GM12801 (cell line): ENCODE results near the gene LINC00237.

Source experiments
- TF ChIP-seq, protein P1 (sequence below): IDR thresholded peaks from one replicate; pipeline ENCODE4 v1.5.1; 2011; ENCODE audit warnings: control low read depth; ENCODE audit not compliant: insufficient read length; ENCODE audit errors: extremely low read depth

The LINC00237 gene

DNA sequence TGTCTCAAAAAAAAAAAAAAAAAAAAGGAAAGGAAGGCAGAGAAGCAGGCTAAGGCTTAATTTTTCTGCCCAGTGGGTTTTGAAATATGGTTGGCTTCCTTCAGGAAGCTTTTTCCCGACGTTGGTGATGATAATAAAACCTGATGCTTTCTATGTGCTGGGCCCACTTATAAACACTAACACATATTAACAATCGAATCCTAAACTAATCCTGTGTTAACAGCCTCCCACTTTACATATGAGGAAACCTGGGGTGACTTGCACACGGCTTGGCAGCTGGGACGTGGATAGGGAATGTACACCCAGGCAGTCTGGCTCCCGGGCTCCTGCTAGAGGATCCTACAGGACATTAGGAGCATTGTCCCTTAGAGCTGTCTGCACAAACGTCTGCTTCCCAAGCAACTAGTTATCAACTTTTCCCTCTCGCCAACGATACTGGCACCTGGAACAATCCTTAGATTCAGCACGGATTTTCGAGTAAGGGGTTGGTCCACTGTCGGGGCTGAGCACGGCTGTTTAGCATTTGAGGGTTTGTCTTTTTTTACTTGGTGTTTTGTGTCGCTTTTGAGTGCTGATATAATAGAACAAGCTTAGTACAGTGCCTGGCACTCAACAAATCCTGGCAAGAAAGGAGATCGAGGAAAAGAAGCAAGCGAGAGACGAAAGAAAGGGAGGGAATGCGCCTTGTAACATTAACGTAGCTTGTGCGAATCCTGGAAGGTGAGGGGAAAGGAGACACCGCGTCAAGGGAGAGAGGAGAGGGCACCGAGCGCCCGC lies 19.1 kb upstream of the LINC00237 start:
- TF ChIP-seq, protein P1, sequence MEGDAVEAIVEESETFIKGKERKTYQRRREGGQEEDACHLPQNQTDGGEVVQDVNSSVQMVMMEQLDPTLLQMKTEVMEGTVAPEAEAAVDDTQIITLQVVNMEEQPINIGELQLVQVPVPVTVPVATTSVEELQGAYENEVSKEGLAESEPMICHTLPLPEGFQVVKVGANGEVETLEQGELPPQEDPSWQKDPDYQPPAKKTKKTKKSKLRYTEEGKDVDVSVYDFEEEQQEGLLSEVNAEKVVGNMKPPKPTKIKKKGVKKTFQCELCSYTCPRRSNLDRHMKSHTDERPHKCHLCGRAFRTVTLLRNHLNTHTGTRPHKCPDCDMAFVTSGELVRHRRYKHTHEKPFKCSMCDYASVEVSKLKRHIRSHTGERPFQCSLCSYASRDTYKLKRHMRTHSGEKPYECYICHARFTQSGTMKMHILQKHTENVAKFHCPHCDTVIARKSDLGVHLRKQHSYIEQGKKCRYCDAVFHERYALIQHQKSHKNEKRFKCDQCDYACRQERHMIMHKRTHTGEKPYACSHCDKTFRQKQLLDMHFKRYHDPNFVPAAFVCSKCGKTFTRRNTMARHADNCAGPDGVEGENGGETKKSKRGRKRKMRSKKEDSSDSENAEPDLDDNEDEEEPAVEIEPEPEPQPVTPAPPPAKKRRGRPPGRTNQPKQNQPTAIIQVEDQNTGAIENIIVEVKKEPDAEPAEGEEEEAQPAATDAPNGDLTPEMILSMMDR: no peak

DNA sequence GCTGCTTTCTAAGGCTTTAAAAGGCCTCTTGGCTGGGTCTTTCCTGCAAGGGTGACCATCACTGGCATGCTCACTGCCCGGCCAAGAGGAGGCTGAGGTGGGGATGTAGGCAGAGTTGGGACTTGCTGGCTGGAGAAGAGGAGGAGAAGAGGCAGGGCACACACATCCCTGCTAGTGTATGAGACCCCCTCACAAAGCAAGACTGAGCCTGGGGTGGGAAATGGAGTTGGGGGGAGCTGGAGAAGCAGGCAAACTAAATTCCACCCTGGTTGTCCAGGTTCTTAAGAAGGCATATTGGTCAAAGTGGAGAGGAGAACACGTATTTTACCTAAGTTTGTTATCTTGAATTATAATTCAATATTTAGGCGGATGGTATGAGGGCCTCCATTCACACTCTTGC lies 18.0 kb upstream of the LINC00237 start:
- TF ChIP-seq, protein P1: no peak

DNA sequence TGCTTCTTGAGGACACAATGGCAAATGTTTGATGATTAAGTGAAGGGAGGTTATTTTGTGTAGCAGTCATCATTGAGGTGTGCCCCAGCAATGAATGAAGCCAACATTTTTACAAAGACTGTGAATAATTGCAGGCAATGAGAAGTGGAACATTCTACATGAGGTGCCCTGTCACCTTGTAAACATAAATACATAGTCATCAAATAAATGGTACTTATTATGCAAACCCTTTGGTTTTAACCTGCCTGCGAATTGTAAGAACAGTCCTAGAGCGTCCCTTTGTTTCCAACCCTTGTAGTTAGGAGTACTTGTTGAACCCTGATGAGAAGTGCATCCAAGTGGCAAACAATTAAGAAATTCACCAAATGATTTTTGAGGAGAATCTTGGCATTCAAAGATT lies 12.6 kb upstream of the LINC00237 start:
- TF ChIP-seq, protein P1: no peak

DNA sequence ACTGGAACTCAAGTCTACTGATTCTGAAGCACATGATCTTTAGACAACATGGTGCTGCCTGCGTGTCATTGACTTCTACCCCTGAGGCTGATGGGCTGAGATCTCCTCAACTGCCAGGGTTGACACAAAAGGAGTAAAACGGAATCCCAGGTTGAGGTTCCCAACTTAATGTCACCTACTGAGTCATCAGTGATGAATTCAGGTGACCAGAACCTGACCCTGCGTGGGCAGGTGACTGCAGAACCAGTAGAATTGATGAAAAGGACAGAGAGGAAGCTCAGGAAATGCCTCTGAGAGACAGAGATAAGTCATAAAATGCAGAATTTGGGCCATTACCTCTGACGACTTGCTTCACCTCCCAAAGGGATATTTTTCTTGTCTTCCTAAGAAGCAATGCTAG lies 12.0 kb upstream of the LINC00237 start:
- TF ChIP-seq, protein P1: no peak

DNA sequence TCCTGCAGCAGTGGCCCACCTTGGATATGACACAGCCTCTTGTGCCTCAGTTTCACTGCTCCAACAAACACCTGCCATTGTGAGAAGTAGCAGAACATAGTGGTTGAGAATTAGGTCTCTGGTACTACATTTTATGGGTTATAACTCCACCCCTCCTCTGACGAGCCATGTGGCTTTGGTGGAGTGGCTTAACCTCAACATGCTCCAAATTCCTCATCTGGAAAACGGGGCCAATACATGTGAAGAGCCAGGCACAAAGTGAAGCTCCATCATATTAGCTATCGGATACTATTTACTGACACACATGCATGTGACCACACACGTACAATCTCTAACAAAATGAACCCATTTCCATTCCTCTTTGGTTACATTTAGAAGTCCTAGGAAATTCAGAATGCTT lies 11.4 kb upstream of the LINC00237 start:
- TF ChIP-seq, protein P1: no peak

DNA sequence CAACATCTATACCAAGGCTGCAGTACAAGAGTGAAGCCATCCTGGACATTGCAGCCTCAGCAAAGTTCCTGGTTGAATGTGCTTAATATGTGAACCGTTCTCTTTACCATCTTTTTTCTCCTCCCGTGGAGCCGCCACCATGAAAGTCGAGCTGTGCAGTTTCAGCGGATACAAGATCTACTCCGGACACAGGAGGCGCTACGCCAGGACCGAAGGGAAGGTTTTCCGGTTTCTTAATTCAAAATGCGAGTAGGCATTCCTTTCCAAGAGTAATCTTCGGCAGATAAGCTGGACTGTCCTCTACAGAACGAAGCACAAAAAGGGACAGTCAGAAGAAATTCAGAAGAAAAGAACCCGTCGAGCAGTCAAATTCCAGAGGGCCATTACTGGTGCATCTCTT lies 8.4 kb upstream of the LINC00237 start:
- TF ChIP-seq, protein P1: no peak

DNA sequence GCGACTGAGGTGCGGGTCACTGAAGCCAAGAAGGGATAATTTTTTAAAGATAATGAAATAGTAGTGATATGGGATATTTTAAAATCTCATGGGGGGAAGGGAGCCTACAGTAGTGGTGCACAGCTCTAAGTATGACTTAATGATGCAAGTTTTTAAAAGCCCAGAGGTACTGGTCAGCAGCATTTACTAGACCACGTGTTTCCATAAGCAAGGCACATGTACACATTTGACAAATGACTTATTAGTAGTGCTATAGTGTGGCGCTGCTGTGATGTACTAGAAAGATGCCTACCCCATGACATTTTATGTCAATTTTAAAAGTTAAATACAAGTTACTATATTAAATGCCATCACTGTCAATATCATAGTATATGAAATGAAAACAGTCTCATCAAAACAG lies 7.5 kb upstream of the LINC00237 start:
- TF ChIP-seq, protein P1: no peak

DNA sequence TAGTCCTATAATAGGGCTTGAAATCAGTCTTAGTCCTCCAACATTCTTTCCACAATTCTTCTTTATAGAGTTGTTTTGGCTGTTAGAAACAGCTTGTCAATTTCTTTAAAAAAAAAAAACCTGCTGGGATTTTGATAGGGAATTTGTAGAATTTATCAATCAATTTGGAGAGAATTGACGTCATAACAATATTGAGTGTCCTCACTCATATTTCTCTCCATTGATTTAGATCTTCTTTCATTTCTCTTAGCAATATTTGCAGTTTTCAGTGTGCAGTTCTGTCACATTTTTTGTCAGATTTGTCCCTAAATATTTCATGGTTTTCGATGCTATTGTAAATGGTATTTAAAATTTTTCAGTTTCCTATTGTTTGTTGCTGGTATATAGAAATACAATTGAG lies 5.3 kb upstream of the LINC00237 start:
- TF ChIP-seq, protein P1: no peak
